OCI-LY1 (cell line): ENCODE results near the gene CTBP2.

ENCODE experiments used
- H2AFZ ChIP-seq: fragments of 200-600 bp; sonication (generic), shearing (Covaris generic); 2 replicates; pipeline ENCODE4 v1.6.0; 2014; ENCODE audit warnings: antibody characterized with exemption, mild to moderate bottlenecking, low read length
- H3F3A ChIP-seq: fragments of 200-600 bp; sonication (generic), shearing (Covaris generic); 2 replicates; pipeline ENCODE4 v1.6.0; 2014; ENCODE audit warnings: mild to moderate bottlenecking, antibody characterized with exemption, low read length, moderate library complexity; ENCODE audit not compliant: insufficient read depth
- H3K27ac ChIP-seq: fragments of 200-600 bp; sonication (generic); 2 replicates; pipeline ENCODE4 v1.5.1; 2014; ENCODE audit warnings: low read length, mixed run types, mild to moderate bottlenecking, low read depth; ENCODE audit not compliant: poor library complexity, severe bottlenecking
- H3K27me3 ChIP-seq: fragments of 200-600 bp; sonication (generic); 2 replicates; pipeline ENCODE4 v1.6.0; 2014; ENCODE audit warnings: antibody characterized with exemption, mild to moderate bottlenecking, low read length, moderate library complexity; ENCODE audit not compliant: insufficient read depth
- H3K36me3 ChIP-seq: fragments of 200-600 bp; sonication (generic); 2 replicates; pipeline ENCODE4 v1.6.1; 2014; ENCODE audit warnings: mild to moderate bottlenecking, antibody characterized with exemption, low read length, moderate library complexity, mixed read lengths; ENCODE audit not compliant: insufficient read depth
- H3K4me1 ChIP-seq: fragments of 200-600 bp; sonication (generic); 2 replicates; pipeline ENCODE4 v1.5.1; 2014; ENCODE audit warnings: mild to moderate bottlenecking, low read length, moderate library complexity; ENCODE audit not compliant: insufficient read depth, severe bottlenecking
- H3K4me2 ChIP-seq: fragments of 200-600 bp; sonication (generic), shearing (Covaris generic); 2 replicates; pipeline ENCODE4 v1.6.1; 2014; ENCODE audit warnings: low read length
- H3K4me3 ChIP-seq: fragments of 200-600 bp; sonication (generic); 2 replicates; pipeline ENCODE4 v1.5.1; 2014; ENCODE audit warnings: low read length, low read depth, mild to moderate bottlenecking, mixed read lengths; ENCODE audit not compliant: poor library complexity, severe bottlenecking
- H3K79me2 ChIP-seq: fragments of 200-600 bp; shearing (Covaris generic); 2 replicates; pipeline ENCODE4 v1.6.1; 2016; ENCODE audit warnings: mixed run types, low read length, mixed read lengths; ENCODE audit not compliant: insufficient read depth
- H3K9ac ChIP-seq: fragments of 200-600 bp; sonication (generic), shearing (Covaris generic); 2 replicates; pipeline ENCODE4 v1.6.1; 2014; ENCODE audit warnings: mild to moderate bottlenecking, low read length, mixed read lengths
- H3K9me2 ChIP-seq: fragments of 200-600 bp; sonication (generic), shearing (Covaris generic); 2 replicates; pipeline ENCODE4 v1.6.1; 2014; ENCODE audit warnings: low read depth, mild to moderate bottlenecking, low read length, mixed read lengths
- H3K9me3 ChIP-seq: fragments of 200-600 bp; shearing (Covaris generic); 2 replicates; pipeline ENCODE4 v1.6.1; 2014; ENCODE audit warnings: low read length, mixed read lengths
- H4K20me1 ChIP-seq: fragments of 200-600 bp; sonication (generic), shearing (Covaris generic); 2 replicates; pipeline ENCODE4 v1.6.0; 2016; ENCODE audit warnings: mild to moderate bottlenecking, low read length; ENCODE audit not compliant: insufficient read depth
- CTCF ChIP-seq: fragments of 200-600 bp; sonication (generic), shearing (Covaris generic); IDR thresholded peaks from 2 replicates; pipeline ENCODE4 v1.5.1; 2017; ENCODE audit warnings: mild to moderate bottlenecking, antibody characterized with exemption, low read length, moderate library complexity, mixed read lengths
- EZH2 ChIP-seq: fragments of 200-600 bp; sonication (generic), shearing (Covaris generic); IDR thresholded peaks from 2 replicates; pipeline ENCODE4 v1.8.0; 2017; ENCODE audit warnings: borderline replicate concordance, mixed run types, mild to moderate bottlenecking, antibody characterized with exemption, low read length, moderate library complexity, mixed read lengths

Gene CTBP2

GRCh38 chr10:125035136-125035535 is 125.2 kb downstream of the CTBP2 start:
- H3K27me3 ChIP-seq: no peaks in the 10 kb centered on the region
- no peak for TF ChIP-seq EZH2
- TF ChIP-seq CTCF: no peak
- H4K20me1 ChIP-seq: no peaks in the 10 kb centered on the region
- H3K27ac ChIP-seq: no peak overlapping the region
- no peak overlapping the region for H3K4me3 ChIP-seq
- H3K36me3 ChIP-seq: no peaks in the 10 kb centered on the region
- H2AFZ ChIP-seq: no peak overlapping the region
- no peaks in the 10 kb centered on the region for H3F3A ChIP-seq
- no peak overlapping the region for H3K4me2 ChIP-seq
- H3K9me2 ChIP-seq: no peaks in the 10 kb centered on the region
- H3K79me2 ChIP-seq: no peaks in the 10 kb centered on the region
- no peak overlapping the region for H3K9ac ChIP-seq
- no peaks in the 10 kb centered on the region for H3K9me3 ChIP-seq
- H3K4me1 ChIP-seq: no peaks in the 10 kb centered on the region

DNA sequence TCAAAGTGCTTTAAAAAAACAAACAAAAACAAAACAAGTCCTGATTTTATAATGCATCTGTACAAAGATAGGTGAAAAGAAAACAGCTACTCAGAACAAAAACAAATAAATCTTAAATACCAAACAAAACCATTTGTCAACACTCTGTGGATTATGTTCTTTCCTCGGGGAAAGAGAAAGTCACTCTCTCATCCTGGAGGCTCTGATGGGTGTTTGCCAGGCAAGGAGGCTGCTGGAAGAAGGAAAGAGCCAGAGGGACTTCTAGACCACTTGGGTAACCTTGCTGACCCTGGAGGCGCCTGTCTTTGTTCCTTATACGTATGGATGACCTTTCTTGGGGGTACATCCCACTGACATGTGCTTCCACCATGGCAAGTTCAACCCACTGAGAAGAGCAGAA is 125.7 kb downstream of the CTBP2 start:
- Histone ChIP-seq H3K79me2 (no peaks in the 10 kb centered on the region), H3K4me1 (no peaks in the 10 kb centered on the region), H2AFZ (no peak overlapping the region), H4K20me1 (no peaks in the 10 kb centered on the region), H3K27me3 (no peaks in the 10 kb centered on the region), H3K36me3 (no peaks in the 10 kb centered on the region), H3K9me3 (no peaks in the 10 kb centered on the region), H3K9ac (no peak overlapping the region), H3K9me2 (no peaks in the 10 kb centered on the region), H3K27ac (no peak overlapping the region), H3K4me2 (no peak overlapping the region), H3K4me3 (no peak overlapping the region), H3F3A (no peaks in the 10 kb centered on the region)
- TF ChIP-seq EZH2 (no peak), CTCF (no peak)

DNA sequence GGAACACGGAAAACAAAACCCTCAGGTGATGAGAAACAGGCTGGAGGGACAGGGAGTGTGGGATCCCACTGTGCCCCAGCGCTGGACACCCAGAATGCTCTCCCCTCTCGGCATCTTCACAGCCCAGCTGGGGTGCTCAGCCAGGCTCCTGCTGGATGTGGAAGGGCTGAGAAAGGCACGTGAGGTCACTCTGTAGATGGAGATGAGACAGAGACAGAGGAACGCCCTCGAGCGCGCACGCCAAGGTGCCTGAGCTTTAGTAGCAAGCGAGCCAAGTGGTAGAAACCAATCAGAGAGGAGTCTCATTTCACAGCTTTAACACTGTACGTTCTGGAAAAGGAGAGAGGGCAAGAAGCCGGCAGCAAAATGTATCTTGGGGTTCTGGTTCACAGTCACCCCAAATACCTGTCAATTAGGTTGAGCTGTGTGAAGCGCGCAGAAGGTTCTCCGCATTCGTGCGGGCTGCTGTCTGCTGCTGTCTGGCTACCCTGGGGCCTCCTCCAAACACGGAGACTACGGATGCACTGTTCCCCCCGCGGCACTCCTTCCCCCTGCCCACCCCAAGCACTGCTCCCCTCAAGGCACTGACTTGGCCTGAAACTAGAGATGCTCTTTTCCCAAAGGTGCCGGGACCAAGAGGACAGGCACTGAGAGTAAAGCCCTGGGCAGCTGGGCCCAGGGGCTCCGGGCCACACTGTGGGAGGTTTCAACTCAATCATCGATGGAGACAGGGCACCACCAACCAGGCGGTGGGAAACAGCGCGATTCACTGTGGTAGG is 127.0 kb downstream of the CTBP2 start:
- Histone ChIP-seq H3K4me3 (no peak overlapping the region), H4K20me1 (no peaks in the 10 kb centered on the region), H3K9me3 (no peaks in the 10 kb centered on the region), H3K27me3 (no peaks in the 10 kb centered on the region), H3K4me1 (no peaks in the 10 kb centered on the region), H3K27ac (no peak overlapping the region), H3K9ac (no peak overlapping the region), H3K9me2 (no peaks in the 10 kb centered on the region), H2AFZ (no peak overlapping the region), H3K79me2 (no peaks in the 10 kb centered on the region), H3K36me3 (no peaks in the 10 kb centered on the region), H3K4me2 (no peak overlapping the region), H3F3A (no peaks in the 10 kb centered on the region)
- TF ChIP-seq EZH2: no peak
- TF ChIP-seq CTCF: no peak
